GM18505 (cell line): ENCODE measurements around the gene PKN2.
"Not testable (repeated sequence)": the region's sequence is repeated elsewhere in the genome, so short reads cannot be mapped to it uniquely, and the experiment has no call there.

Source experiments
- ATAC-seq: cut with Tn5 transposase; IDR thresholded peaks from one replicate; pipeline ENCODE4 v1.9.1; 2021; ENCODE audit not compliant: unreplicated experiment
- POLR2A ChIP-seq: IDR thresholded peaks from 4 replicates; pipeline ENCODE4 v1.6.1; 2011; ENCODE audit warnings: borderline replicate concordance; ENCODE audit not compliant: insufficient read depth, insufficient read length; ENCODE audit errors: extremely low read depth

The PKN2 gene

DNA sequence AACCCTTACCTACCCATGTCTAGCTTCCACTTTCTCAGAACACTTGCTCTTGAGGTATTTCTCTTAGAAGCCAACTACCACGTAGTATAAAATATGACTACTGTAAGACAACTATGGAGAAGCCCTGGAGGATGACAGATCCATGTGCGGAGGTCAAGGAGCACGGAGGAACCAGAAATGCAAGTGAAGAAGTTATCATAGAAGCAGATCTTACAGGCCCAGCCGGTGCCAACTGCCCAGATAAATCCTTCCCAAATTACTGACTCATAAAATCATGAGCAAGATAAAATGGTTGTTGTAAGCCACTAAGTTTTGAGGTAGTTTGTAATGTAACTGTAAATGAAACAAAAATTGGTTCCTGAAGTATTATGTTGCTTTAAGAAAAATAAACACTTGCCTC, 194.7 kb downstream of the PKN2 start:
- no peak for TF ChIP-seq POLR2A
- ATAC-seq, result no peak

DNA sequence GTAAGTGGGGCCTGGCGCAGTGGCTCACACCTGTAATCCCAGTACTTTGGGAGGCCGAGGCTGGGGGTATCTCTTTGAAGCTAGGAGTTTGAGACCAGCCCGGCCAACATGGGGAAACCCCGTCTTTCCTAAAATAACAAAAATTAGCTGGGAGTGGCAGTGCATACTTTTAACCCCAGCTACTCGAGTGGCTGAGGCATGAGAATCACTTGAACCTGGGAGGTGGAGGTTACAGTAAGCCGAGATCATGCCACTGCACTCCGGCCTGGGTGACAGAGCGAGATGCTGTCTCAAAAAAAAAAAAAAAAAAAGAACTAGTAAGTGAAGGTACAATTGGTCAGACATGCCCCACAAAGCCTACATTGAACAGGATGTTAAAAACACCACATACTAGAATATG, 196.6 kb downstream of the PKN2 start:
- not testable (repeated sequence) for ATAC-seq

DNA sequence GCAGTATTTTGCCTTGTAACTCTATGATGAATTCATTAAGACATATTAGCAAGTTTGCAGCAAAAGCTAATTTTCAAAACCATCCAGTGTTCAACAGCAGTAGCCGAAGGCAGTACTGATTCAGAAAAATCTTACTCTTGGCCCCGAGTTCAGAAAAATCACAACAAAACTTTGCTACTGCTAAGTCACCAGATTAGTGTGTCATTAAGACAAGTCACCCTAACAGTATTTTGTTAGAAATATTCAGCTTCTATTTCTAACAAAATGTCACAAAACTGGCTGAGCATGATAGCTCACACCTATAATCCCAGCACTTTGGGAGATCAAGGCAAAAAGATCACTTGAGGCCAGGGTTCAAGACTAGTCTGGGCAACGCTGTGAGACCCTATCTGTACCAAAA, 199.1 kb downstream of the PKN2 start:
- no peak for ATAC-seq
- no peak for TF ChIP-seq POLR2A
